ENCODE results near the gene C17orf75. TPM values are rescaled to one million over a fixed set of nuclear protein-coding genes. Genes with fewer than 3 reads are reported as not detected.

The C17orf75 gene
- total RNA-seq (10 to 100 TPM in 1 of 2 donors, 1 to 10 TPM in 1; 8.5 to 10.1 TPM), polyA plus RNA-seq (1 to 10 TPM; 4.7 to 6.7 TPM)

- Histone ChIP-seq H3K4me3 (ENCODE audit: low read depth in 1 of 3, low read length in 3 of 3) (peak within 1 kb of the TSS; percentile 56 to 79 (median 66)), H3K9me3 (ENCODE audit: control insufficient read depth in 4 of 4, low read length in 3 of 4) (no peaks in the 10 kb centered on the region), H3K4me1 (ENCODE audit: control insufficient read depth in 4 of 4, insufficient read depth in 4 of 4, low read length in 3 of 4) (peaks cover 3 to 14% (median 6%) of the 10 kb centered on the region in 4 donors), H3K27ac (ENCODE audit: low read depth in 1 of 2, low read length in 2 of 2) (peak within 1 kb of the TSS; percentile 58 to 67), H3K27me3 (ENCODE audit: control insufficient read depth in 4 of 4, insufficient read depth in 4 of 4, low read length in 3 of 4) (no peaks in the 10 kb centered on the region), H3K36me3 (ENCODE audit: control insufficient read depth in 4 of 4, insufficient read depth in 3 of 4, low read depth in 1 of 4, low read length in 3 of 4) (peaks cover 1 to 10% (median 6%) of the 10 kb centered on the region in 4 donors), H3K9ac (ENCODE audit: low read depth in 1 of 2, low read length in 2 of 2) (peak within 1 kb of the TSS; percentile 22 to 69)
- 8% methylated on average over 47 of the region's 47 CpGs for WGBS
- TF ChIP-seq YY1 (IDR thresholded peaks at IDR 0.05) (peak; percentile 75), CTCF (IDR thresholded peaks at IDR 0.05; ENCODE audit: low read depth, low read length, missing input control) (no peak), GABPA (IDR thresholded peaks at IDR 0.05 in 1 of 2, conservative IDR thresholded peaks at IDR 0.05 in 1 of 2) (peak; percentile 38 to 75)
- DNase-seq (ENCODE audit: low spot score) = peak; percentile 82
These were observed at the start of gene C17orf75 for GRCh38 chr17:32341857-32342602. Gene C17orf75, minus strand, starts transcription at chr17:32342173. Its CDS starts 34 bp downstream, at chr17:32342139.

GRCh38 chr17:32388613-32389459 lies 46.9 kb upstream of the C17orf75 start:
- 88% methylated on average over 6 of the region's 6 CpGs for WGBS
- Histone ChIP-seq H3K9me3 (ENCODE audit: control insufficient read depth in 4 of 4, low read length in 3 of 4) (no peaks in the 10 kb centered on the region), H3K4me3 (ENCODE audit: low read depth in 1 of 3, low read length in 3 of 3) (no peak overlapping the region), H3K27ac (ENCODE audit: low read depth in 1 of 2, low read length in 2 of 2) (no peak overlapping the region), H3K36me3 (ENCODE audit: control insufficient read depth in 4 of 4, insufficient read depth in 3 of 4, low read depth in 1 of 4, low read length in 3 of 4) (no peaks in the 10 kb centered on the region), H3K4me1 (ENCODE audit: control insufficient read depth in 4 of 4, insufficient read depth in 4 of 4, low read length in 3 of 4) (peaks cover 3 to 8% (median 5%) of the 10 kb centered on the region in 4 donors), H3K27me3 (ENCODE audit: control insufficient read depth in 4 of 4, insufficient read depth in 4 of 4, low read length in 3 of 4) (no peaks in the 10 kb centered on the region), H3K9ac (ENCODE audit: low read depth in 1 of 2, low read length in 2 of 2) (no peak overlapping the region)
- DNase-seq (ENCODE audit: low spot score) = no peak
- TF ChIP-seq RXRA (IDR thresholded peaks at IDR 0.05) (no peak), EGR1 (IDR thresholded peaks at IDR 0.05; ENCODE audit: low read depth in 2 of 2) (no peak), REST (IDR thresholded peaks at IDR 0.05) (no peak), JUND (IDR thresholded peaks at IDR 0.05) (no peak), YY1 (IDR thresholded peaks at IDR 0.05) (no peak), NR2F2 (IDR thresholded peaks at IDR 0.05) (no peak), TAF1 (conservative IDR thresholded peaks at IDR 0.05) (no peak), FOXA1 (IDR thresholded peaks at IDR 0.05) (no peak), CTCF (IDR thresholded peaks at IDR 0.05; ENCODE audit: low read depth, low read length, missing input control) (no peak), ATF3 (IDR thresholded peaks at IDR 0.05) (no peak), HNF4G (IDR thresholded peaks at IDR 0.05) (no peak), HNF4A (conservative IDR thresholded peaks at IDR 0.05) (no peak), MAX (IDR thresholded peaks at IDR 0.05) (no peak), FOXA2 (IDR thresholded peaks at IDR 0.05) (no peak), GABPA (IDR thresholded peaks at IDR 0.05 in 1 of 2, conservative IDR thresholded peaks at IDR 0.05 in 1 of 2) (no peak), RAD21 (IDR thresholded peaks at IDR 0.05) (no peak), SP1 (IDR thresholded peaks at IDR 0.05) (no peak), ZBTB33 (IDR thresholded peaks at IDR 0.05) (no peak)

Measured in liver (tissue), 9 donors.